ENCODE results near the gene KLHL29.
A peak's percentile ranks its signal among the peaks of the same experiment; 100 is the strongest.
"Not testable (repeated sequence)": the region's sequence is repeated elsewhere in the genome, so short reads cannot be mapped to it uniquely, and the experiment has no call there.

KLHL29 gene

GRCh38 chr2:23708771-23709170 lies 323.8 kb downstream of the KLHL29 start:
- DNase-seq (ENCODE audit: insufficient read length) (no peak), FAIRE-seq (no peak)
- no peak for TF ChIP-seq POLR2A (IDR thresholded peaks at IDR 0.05; ENCODE audit: low read depth, low read length)
- no peak for TF ChIP-seq POLR2AphosphoS5 (IDR thresholded peaks at IDR 0.05; ENCODE audit: low read depth, low read length)
- TF ChIP-seq TAF1 (IDR thresholded peaks at IDR 0.05; ENCODE audit: borderline replicate concordance, low read depth, low read length) = no peak

- DNase-seq (ENCODE audit: insufficient read length) (no peak), FAIRE-seq (no peak)
These were observed 324.3 kb downstream of the KLHL29 start for GRCh38 chr2:23709311-23709710.

GRCh38 chr2:23711979-23712755 lies 327.2 kb downstream of the KLHL29 start:
- no peak for FAIRE-seq
- TF ChIP-seq POLR2A (IDR thresholded peaks at IDR 0.05; ENCODE audit: low read depth, low read length) (no peak), POLR2AphosphoS5 (IDR thresholded peaks at IDR 0.05; ENCODE audit: low read depth, low read length) (no peak), TAF1 (IDR thresholded peaks at IDR 0.05; ENCODE audit: borderline replicate concordance, low read depth, low read length) (no peak)
- DNase-seq (ENCODE audit: insufficient read length) = no peak

More at GRCh38 chr2:23709311-23709710, 324.3 kb downstream of the KLHL29 start:
- no peak for TF ChIP-seq POLR2A (IDR thresholded peaks at IDR 0.05; ENCODE audit: low read depth, low read length)
- no peak for TF ChIP-seq POLR2AphosphoS5 (IDR thresholded peaks at IDR 0.05; ENCODE audit: low read depth, low read length)
- no peak for TF ChIP-seq TAF1 (IDR thresholded peaks at IDR 0.05; ENCODE audit: borderline replicate concordance, low read depth, low read length)

GRCh38 chr2:23712756-23713151 lies 327.8 kb downstream of the KLHL29 start:
- no peak for FAIRE-seq
- DNase-seq (ENCODE audit: insufficient read length) = no peak
- TF ChIP-seq POLR2A (IDR thresholded peaks at IDR 0.05; ENCODE audit: low read depth, low read length) (no peak), TAF1 (IDR thresholded peaks at IDR 0.05; ENCODE audit: borderline replicate concordance, low read depth, low read length) (no peak), POLR2AphosphoS5 (IDR thresholded peaks at IDR 0.05; ENCODE audit: low read depth, low read length) (no peak)

GRCh38 chr2:23713351-23713750 lies 328.4 kb downstream of the KLHL29 start:
- FAIRE-seq (no peak), DNase-seq (ENCODE audit: insufficient read length) (no peak)
- no peak for TF ChIP-seq POLR2A (IDR thresholded peaks at IDR 0.05; ENCODE audit: low read depth, low read length)
- TF ChIP-seq POLR2AphosphoS5 (IDR thresholded peaks at IDR 0.05; ENCODE audit: low read depth, low read length) = no peak
- TF ChIP-seq TAF1 (IDR thresholded peaks at IDR 0.05; ENCODE audit: borderline replicate concordance, low read depth, low read length) = no peak

- peak; percentile 24 for FAIRE-seq
- TF ChIP-seq POLR2A (IDR thresholded peaks at IDR 0.05; ENCODE audit: low read depth, low read length) (no peak), POLR2AphosphoS5 (IDR thresholded peaks at IDR 0.05; ENCODE audit: low read depth, low read length) (no peak), TAF1 (IDR thresholded peaks at IDR 0.05; ENCODE audit: borderline replicate concordance, low read depth, low read length) (no peak)
- no peak for DNase-seq (ENCODE audit: insufficient read length)
These were observed 334.1 kb downstream of the KLHL29 start for GRCh38 chr2:23718931-23719700.

GRCh38 chr2:23719716-23720115 lies 334.7 kb downstream of the KLHL29 start:
- no peak for DNase-seq (ENCODE audit: insufficient read length)
- FAIRE-seq = no peak
- TF ChIP-seq POLR2AphosphoS5 (IDR thresholded peaks at IDR 0.05; ENCODE audit: low read depth, low read length) (no peak), POLR2A (IDR thresholded peaks at IDR 0.05; ENCODE audit: low read depth, low read length) (no peak), TAF1 (IDR thresholded peaks at IDR 0.05; ENCODE audit: borderline replicate concordance, low read depth, low read length) (no peak)

- FAIRE-seq (no peak), DNase-seq (ENCODE audit: insufficient read length) (no peak)
- TF ChIP-seq POLR2A (IDR thresholded peaks at IDR 0.05; ENCODE audit: low read depth, low read length) (no peak), POLR2AphosphoS5 (IDR thresholded peaks at IDR 0.05; ENCODE audit: low read depth, low read length) (no peak), TAF1 (IDR thresholded peaks at IDR 0.05; ENCODE audit: borderline replicate concordance, low read depth, low read length) (no peak)
These were observed 335.9 kb downstream of the KLHL29 start for GRCh38 chr2:23720705-23721453.

- DNase-seq (ENCODE audit: insufficient read length) (no peak), FAIRE-seq (no peak)
- TF ChIP-seq POLR2AphosphoS5 (IDR thresholded peaks at IDR 0.05; ENCODE audit: low read depth, low read length) (no peak), POLR2A (IDR thresholded peaks at IDR 0.05; ENCODE audit: low read depth, low read length) (no peak), TAF1 (IDR thresholded peaks at IDR 0.05; ENCODE audit: borderline replicate concordance, low read depth, low read length) (no peak)
These were observed 336.5 kb downstream of the KLHL29 start for GRCh38 chr2:23721454-23721826.

GRCh38 chr2:23722255-23722654 lies 337.3 kb downstream of the KLHL29 start:
- TF ChIP-seq POLR2AphosphoS5 (IDR thresholded peaks at IDR 0.05; ENCODE audit: low read depth, low read length) = no peak
- TF ChIP-seq TAF1 (IDR thresholded peaks at IDR 0.05; ENCODE audit: borderline replicate concordance, low read depth, low read length) = no peak
- no peak for TF ChIP-seq POLR2A (IDR thresholded peaks at IDR 0.05; ENCODE audit: low read depth, low read length)
- DNase-seq (ENCODE audit: insufficient read length) = no peak
- no peak for FAIRE-seq

- not testable (repeated sequence) for DNase-seq (ENCODE audit: insufficient read length); FAIRE-seq
These were observed 338.1 kb downstream of the KLHL29 start for GRCh38 chr2:23723029-23723428.
